ENCODE measurements around the gene HOXC6. TPM values are rescaled to one million over a fixed set of nuclear protein-coding genes. Genes with fewer than 3 reads are reported as not detected.

HOXC6 gene
- total and polyA plus RNA-seq, 2 of the 8 experiments (the other 6 are each of a cell fraction or from before 2014, with no cell fraction given): not detected

GRCh38 chr12:54004063-54004840 is 24.0 kb upstream of the HOXC6 start (continued):
- no peak for TF ChIP-seq SAP30 (IDR thresholded peaks at IDR 0.05; ENCODE audit: insufficient read depth, insufficient replicate concordance, low read length)
- no peak for TF ChIP-seq ASH2L (IDR thresholded peaks at IDR 0.05; ENCODE audit: low read length)

All from H1 (cell line).